ENCODE results near the gene CDH23. TPM values are rescaled to one million over a fixed set of nuclear protein-coding genes. Genes with fewer than 3 reads are reported as not detected.
A peak's percentile ranks its signal among the peaks of the same experiment; 100 is the strongest.

CDH23 gene
- polyA plus RNA-seq, 4 donors: 0.75 to 2.0 (median 1.3) TPM

DNA sequence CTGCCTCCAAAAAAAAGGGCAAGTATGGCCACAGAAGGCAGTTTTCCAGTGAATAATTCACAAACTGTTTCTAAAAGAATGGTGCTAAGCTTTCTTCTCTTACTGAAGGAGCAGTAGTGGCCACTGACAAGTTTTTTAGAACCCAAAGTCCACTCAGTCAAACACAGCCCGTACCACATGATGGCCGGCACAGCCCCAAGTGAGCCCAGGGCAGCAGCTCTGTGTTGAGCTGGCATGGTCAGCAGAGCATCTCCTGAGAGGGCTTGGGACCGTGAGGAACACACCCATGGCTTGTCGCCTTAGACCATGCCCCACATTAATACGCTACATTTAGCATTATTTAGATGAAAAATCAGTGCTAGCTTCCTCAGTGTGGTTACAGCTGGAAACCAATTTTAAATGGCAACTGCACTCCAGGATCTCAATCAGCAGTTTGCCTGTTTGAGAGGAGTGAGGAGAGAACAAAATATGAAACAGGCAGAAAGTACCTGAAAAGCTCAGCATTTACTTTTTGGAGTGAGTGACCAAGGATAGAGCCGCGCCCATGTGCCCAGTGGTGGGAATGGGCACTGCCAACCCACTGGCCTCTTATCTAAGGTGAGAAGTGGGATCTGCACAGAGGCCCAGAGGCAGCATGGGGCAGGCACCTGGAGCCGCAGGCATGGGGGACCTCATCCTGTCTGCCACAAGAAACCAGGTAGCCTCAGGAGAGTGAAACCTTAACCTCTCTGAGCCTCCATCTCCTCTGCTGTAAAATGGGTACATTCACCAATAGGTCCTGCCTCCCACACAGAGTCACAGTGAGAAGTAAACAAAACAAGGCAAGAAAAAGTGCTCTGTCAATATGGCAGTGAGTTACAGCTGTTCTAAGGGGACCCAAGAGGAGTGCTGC, 437.0 kb downstream of the CDH23 start:
- DNase-seq (ENCODE audit: low read depth in 4 of 4, low spot score in 2 of 4): no peak

GRCh38 chr10:71834343-71834674, 437.6 kb downstream of the CDH23 start:
- DNase-seq (ENCODE audit: low read depth in 4 of 4, low spot score in 2 of 4): no peak

GRCh38 chr10:71835671-71836595, 439.2 kb downstream of the CDH23 start:
- peak in 3 of 4 donors; percentile 65 to 80 (median 66) for DNase-seq (ENCODE audit: low read depth in 4 of 4, low spot score in 2 of 4)

DNA sequence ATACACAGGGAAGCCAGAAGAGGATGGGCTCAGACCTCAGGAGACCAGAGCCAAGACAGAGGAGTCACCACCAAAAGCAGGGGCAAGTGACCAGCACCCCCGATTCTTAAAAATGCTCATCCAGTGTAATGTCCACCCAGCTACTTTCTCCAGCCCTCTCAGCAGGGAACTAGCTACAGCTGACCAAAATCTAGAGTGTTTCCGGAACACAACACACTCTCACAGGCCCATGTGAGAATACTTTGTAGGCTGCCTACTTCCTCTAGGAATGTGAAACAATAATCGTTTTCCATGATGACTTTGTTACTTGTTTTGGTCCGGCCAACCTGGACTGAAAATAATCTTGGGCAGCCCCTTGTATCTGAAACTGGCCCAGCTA, 439.9 kb downstream of the CDH23 start:
- DNase-seq (ENCODE audit: low read depth in 4 of 4, low spot score in 2 of 4): no peak

- no peak for DNase-seq (ENCODE audit: low read depth in 4 of 4, low spot score in 2 of 4)
Observed at GRCh38 chr10:71837098-71837827, 440.5 kb downstream of the CDH23 start.

DNA sequence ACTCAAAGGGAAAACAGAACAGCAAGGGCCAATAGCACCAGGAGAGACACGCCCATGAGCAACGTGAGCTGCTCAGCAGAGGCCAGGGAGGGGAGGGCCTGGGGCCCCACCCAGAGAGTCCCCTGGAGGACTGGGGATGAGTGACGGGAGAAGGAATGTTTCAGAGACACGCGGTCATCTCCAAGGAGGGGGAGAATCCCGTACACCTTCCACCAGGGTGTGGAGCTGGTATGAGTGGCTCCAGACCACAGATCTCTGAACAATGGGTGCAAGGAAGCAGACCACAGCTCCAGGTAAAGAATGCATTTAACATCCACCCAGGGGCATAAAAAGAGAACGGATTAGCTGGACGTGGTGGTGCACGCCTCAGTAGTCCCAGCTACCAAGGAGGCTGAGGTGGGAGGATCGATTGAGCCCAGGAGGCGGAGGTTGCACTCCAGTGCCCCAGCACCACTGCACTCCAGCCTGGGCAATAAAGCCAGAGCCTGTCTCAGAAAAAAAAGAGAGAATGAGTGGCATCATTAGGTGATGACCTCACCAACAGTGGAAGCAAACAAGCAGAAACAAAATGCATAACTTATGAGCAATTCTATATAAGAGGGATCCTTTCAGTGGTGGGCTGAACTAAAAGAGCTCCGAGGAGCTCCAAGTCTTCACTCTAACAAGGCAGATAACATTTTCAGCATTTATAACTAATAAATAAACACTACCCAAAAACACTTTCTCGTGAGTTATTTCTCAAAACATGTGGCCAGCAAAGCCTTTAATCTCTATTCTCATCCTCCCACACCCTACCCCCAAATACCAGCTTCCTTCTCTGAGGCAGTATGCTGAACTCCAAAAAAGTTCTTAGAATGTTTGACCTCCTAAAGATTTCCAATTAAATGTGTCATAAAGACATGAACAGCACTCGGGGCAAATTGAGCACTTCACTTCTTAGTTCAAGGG, 441.8 kb downstream of the CDH23 start:
- DNase-seq (ENCODE audit: low read depth in 4 of 4, low spot score in 2 of 4): no peak

GRCh38 chr10:71840177-71840957, 443.6 kb downstream of the CDH23 start:
- peak in 3 of 4 donors; percentile 60 to 82 (median 67) for DNase-seq (ENCODE audit: low read depth in 4 of 4, low spot score in 2 of 4)

- DNase-seq (ENCODE audit: low read depth in 4 of 4, low spot score in 2 of 4): no peak
Observed at GRCh38 chr10:71840958-71841335, 444.2 kb downstream of the CDH23 start.

- no peak for DNase-seq (ENCODE audit: low read depth in 4 of 4, low spot score in 2 of 4)
Observed at GRCh38 chr10:71842422-71842821, 445.7 kb downstream of the CDH23 start.

GRCh38 chr10:71842856-71843686, 446.4 kb downstream of the CDH23 start:
- DNase-seq (ENCODE audit: low read depth in 4 of 4, low spot score in 2 of 4): no peak

GRCh38 chr10:71844084-71844483, 447.4 kb downstream of the CDH23 start:
- DNase-seq (ENCODE audit: low read depth in 4 of 4, low spot score in 2 of 4): no peak

DNA sequence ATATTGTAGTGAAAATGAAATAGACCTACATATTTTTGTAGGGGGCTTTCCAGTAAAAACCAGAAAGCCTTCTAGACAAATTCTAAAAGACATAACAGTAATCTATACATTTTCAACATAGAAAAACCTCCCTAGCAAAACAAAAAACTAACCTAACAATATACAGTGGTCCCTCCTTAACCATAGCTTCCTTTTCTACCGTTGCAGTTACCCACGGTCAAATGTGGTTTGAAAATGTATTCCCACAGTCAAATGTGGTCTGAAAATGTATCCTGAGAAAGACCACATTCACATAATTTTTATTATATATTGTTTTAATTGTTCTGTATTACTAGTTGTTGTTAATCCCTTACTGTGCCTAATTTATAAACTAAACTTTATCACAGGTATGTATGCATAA, 448.0 kb downstream of the CDH23 start:
- DNase-seq (ENCODE audit: low read depth in 4 of 4, low spot score in 2 of 4): no peak

GRCh38 chr10:71845410-71846405, 449.0 kb downstream of the CDH23 start:
- no peak for DNase-seq (ENCODE audit: low read depth in 4 of 4, low spot score in 2 of 4)

DNA sequence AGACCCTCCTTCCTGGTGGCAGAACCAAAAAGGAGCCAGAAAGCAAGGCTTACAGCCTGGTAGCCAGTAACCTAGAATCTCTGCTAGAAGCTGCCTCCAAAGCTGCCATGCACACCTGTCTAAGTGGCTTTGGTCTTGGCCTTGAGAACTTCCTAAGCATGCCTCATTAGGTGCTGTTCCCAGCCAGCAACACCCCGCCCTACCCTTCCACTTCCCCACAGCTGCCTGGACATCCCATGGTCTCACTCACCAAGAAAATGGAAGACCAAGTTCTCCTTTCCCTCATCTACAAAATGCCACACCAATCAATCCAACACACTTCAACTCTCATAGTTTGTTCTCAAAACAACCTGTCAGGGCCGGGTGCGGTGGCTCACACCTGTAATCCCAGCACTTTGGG, 450.1 kb downstream of the CDH23 start:
- no peak for DNase-seq (ENCODE audit: low read depth in 4 of 4, low spot score in 2 of 4)

GRCh38 chr10:71847418-71847817, 450.7 kb downstream of the CDH23 start:
- no peak for DNase-seq (ENCODE audit: low read depth in 4 of 4, low spot score in 2 of 4)

DNA sequence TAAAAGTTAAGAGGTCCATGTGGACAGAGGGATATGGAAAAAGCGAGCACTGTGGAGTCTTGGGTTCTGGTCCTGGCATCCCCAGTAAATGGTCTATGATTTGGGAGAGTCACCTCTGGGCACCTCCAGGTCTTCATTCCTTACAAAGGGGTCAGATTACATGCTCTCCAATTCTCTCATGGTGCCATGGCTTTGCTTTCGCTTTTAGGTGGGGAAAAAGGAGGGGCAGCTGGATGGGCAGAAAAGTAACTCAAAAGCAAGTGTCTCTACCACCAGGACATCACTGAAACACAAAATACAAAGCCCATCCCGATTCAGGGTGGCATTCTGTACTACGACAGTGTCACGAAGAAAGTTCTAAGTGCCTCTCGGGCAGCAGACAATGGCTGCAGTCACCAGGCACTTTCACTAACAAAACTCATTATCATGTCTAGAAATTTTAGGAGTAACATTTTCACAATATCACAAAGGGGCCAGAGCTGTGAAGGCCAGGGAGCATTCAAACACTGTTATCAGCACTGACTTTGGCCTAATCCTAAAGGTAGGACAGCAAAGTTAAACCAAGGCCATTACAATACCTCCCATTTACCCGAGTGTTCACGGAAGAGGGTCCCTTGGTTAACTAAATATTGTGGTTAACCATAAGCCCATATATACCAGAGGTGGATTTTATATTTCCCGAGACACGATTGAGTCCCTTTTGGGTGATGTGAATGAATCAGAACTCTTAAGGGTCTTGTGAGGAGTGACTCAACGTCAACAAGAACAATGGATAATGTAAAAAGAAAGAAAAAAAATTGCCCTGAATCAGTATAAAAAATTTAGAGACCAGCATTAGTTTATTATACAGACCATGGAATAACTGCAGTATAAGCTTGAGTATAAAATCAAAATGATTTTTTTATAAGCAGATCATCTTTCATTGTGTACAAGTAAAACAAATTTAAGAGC, 451.9 kb downstream of the CDH23 start:
- DNase-seq (ENCODE audit: low read depth in 4 of 4, low spot score in 2 of 4): no peak
